GM10248 (cell line): Measurements from ENCODE around the gene NOL8.

Source experiments
- CTCF ChIA-PET: fragments of 300-600 bp; sonication (Branson Sonifier 250); formaldehyde crosslinking; extraction: SDS; loops from one replicate; lab custom pipeline; 2021; ENCODE audit warnings: antibody characterized with exemption; lab: Yijun Ruan, JAX
- POLR2A ChIA-PET: fragments of 350-650 bp; sonication (Branson Sonifier 250); formaldehyde crosslinking; extraction: SDS; loops from one replicate; lab custom pipeline; 2020; ENCODE audit warnings: antibody characterized with exemption; lab: Yijun Ruan, JAX
- DNase-seq: peaks from one replicate; pipeline ENCODE4 v3.0.0; 2012; ENCODE audit errors: extremely low spot score
- CTCF ChIP-seq: IDR thresholded peaks from 2 replicates; pipeline ENCODE4 v1.5.1; 2012; ENCODE audit warnings: mild to moderate bottlenecking, low read depth; ENCODE audit errors: extremely low read depth, missing control alignments, control extremely low read depth

Gene NOL8

GRCh38 chr9:92293452-92294296 is 31.5 kb downstream of the NOL8 start, which contains the start of gene IARS1:
TSS of gene IARS1 (minus strand) at chr9:92293697. CDS start at chr9:92289419, 4,278 bp downstream.
- CTCF ChIA-PET: interaction anchor here (2.1 kb wide), 1 partner anchor 33 kb away, joined by 4 read pairs; no protein-coding TSS in a partner anchor

GRCh38 chr9:92293075-92293354 is 32.1 kb downstream of the NOL8 start:
- TF ChIP-seq CTCF: no peak
- DNase-seq: no peak
- CTCF ChIA-PET: interaction anchor here (2.1 kb wide), 1 partner anchor 34 kb away, joined by 4 read pairs; no protein-coding TSS in a partner anchor
- POLR2A ChIA-PET: no interaction called here

More at GRCh38 chr9:92293452-92294296, 31.5 kb downstream of the NOL8 start, which contains the start of gene IARS1:
- TF ChIP-seq CTCF: peak; percentile 48
- POLR2A ChIA-PET: no interaction called here
- DNase-seq: peak; percentile 98

GRCh38 chr9:92292338-92293074 is 32.6 kb downstream of the NOL8 start:
- ChIA-PET CTCF (interaction anchor here (0.9 to 3.5 kb wide), 6 partner anchors 9 to 341 kb away, joined by 3 to 19 read pairs (median 4); no protein-coding TSS in a partner anchor), POLR2A (no interaction called here)
- TF ChIP-seq CTCF: no peak
- DNase-seq: no peak

- no peak for DNase-seq
- POLR2A ChIA-PET: interaction anchor here (0.5 to 0.6 kb wide), 3 partner anchors 17 to 1508 kb away, joined by 3 to 5 read pairs (median 4); no protein-coding TSS in a partner anchor
- CTCF ChIA-PET: interaction anchor here (0.9 to 3.5 kb wide), 8 partner anchors 10 to 342 kb away, joined by 3 to 19 read pairs (median 4); no protein-coding TSS in a partner anchor
- TF ChIP-seq CTCF: no peak
These were observed 33.6 kb downstream of the NOL8 start for GRCh38 chr9:92291577-92291976.

- no peak for TF ChIP-seq CTCF
- ChIA-PET POLR2A (interaction anchor here (0.5 to 1.0 kb wide), 2 partner anchors 30 to 353 kb away, joined by 3 to 5 read pairs; no protein-coding TSS in a partner anchor), CTCF (interaction anchor here (0.9 to 3.5 kb wide), 4 partner anchors 11 to 153 kb away, joined by 3 to 19 read pairs (median 8); no protein-coding TSS in a partner anchor)
- DNase-seq: no peak
These were observed 34.2 kb downstream of the NOL8 start for GRCh38 chr9:92290785-92291429.
